HG02623 (cell line): ENCODE measurements around the gene UST.
"Not testable (repeated sequence)": the region's sequence is repeated elsewhere in the genome, so short reads cannot be mapped to it uniquely, and the experiment has no call there.

ENCODE experiments used
- ATAC-seq: cut with Tn5 transposase; IDR thresholded peaks from one replicate; pipeline ENCODE4 v1.9.1; 2021; ENCODE audit warnings: moderate library complexity; ENCODE audit not compliant: unreplicated experiment

Gene UST

GRCh38 chr6:148764259-148765020 lies 17.6 kb downstream of the UST start:
- not testable (repeated sequence) for ATAC-seq

DNA sequence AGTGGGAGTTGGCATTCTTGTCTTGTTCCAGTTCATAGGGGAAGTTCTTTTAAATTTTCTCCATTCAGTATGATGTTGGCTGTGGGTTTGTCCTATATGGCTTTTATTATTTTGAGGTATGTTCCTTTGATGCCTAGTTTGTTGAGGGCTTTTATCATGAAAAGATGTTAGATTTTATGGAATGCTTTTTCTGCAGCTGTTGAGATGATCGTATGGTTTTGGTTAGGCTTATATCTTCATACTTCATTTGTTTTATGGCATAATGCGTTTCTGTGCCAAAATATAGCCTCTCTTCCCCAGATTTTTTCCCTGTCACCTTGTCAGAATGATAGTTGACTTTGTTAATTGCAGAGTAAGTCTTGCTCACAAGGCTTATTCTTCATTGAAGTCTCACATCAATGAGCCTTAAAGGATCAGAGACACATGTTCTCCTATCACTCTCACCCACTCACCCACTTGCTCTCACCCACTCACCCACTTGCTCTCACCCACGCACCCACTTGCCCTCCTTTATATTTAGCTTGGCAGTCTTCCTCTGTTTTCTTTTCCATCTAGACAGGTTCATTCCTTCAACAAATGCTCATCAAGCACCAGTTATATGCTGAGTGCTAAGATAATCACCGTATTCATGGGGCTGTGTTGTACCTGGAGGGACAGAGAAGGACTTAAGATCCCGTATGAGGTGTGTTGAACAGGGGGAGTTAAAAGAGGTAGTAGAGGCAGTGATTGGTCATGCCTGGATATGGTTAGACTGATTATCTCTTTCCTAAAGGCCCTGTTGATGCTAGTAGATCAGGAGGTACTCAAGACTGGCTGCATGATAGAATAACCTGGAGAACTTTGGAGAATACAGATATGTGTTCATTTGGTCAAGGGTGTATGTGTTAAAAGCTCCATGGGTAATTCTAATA lies 19.3 kb downstream of the UST start:
- no peak for ATAC-seq

- ATAC-seq = no peak
These were observed 21.9 kb downstream of the UST start for GRCh38 chr6:148768646-148769270.

GRCh38 chr6:148769304-148769968 lies 22.6 kb downstream of the UST start:
- ATAC-seq = no peak

- no peak for ATAC-seq
These were observed 23.8 kb downstream of the UST start for GRCh38 chr6:148770408-148771211.

- ATAC-seq = no peak
These were observed 24.4 kb downstream of the UST start for GRCh38 chr6:148771212-148771601.

- ATAC-seq = no peak
These were observed 25.2 kb downstream of the UST start for GRCh38 chr6:148771896-148772554.

DNA sequence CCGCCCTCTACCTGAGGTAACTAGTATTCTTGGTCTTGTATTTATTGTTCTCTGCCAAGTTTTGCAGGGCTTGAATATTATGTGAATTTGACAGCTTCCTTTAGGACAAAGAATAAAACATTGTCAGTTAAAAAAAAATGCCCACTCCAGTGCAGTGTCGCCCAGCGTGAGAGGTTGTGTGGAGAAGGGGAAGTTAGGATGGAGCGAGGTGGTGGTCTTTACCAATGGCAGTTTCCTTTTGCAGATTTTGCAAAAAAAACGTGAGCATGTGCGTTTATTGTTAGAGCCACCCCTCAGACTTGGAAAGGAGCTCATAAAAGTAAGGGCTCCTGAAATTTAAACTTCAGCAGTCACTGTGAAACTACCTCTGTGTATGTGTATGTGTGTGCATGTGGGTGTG lies 28.3 kb downstream of the UST start:
- ATAC-seq = no peak

- ATAC-seq = no peak
These were observed 29.8 kb downstream of the UST start for GRCh38 chr6:148776321-148777308.

DNA sequence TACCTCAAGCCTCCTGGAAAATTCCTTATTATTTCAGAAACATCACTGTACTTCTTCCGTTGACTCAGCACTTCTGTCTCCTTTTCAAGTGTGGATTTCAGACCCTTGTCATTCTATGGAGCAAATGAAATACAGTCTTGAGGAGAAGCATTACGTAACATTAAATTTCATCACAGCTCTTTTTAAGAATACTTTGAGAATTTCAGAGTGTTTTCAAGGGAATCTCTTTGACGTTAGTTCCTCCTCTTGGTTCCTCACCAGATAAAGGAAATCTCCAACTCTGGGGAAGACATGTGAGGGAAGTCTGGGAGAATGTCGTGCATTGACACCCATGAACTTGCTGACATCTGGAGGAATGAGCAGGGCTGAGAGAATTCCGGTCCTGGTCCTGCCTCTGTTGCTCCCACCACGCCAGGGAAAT lies 32.3 kb downstream of the UST start:
- no peak for ATAC-seq

GRCh38 chr6:148780423-148780822 lies 33.6 kb downstream of the UST start:
- ATAC-seq = not testable (repeated sequence)

- peak; percentile 93 for ATAC-seq
These were observed 34.1 kb downstream of the UST start for GRCh38 chr6:148780918-148781436.

- no peak for ATAC-seq
These were observed 43.1 kb downstream of the UST start for GRCh38 chr6:148789948-148790347.

- ATAC-seq = no peak
These were observed 43.6 kb downstream of the UST start for GRCh38 chr6:148790404-148790803.

DNA sequence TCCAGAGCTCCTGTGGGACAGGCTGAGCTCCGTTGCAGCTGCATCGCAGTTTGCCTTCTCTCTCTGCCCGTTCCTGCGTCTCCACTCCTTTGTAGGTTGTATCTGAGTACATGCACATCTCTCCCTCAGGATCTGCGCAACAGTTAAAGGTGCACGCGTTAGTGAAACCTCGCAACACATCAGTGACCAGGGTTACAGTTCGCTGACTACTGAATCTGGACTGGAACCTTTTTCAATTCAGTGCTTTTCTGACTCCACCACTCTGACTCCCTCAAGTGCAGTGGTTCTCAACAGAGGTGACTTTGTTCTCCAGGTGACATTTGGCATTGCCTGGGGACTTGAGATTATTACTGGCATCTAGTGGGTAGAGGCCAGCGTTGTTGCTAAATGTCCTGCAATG lies 44.0 kb downstream of the UST start:
- no peak for ATAC-seq

DNA sequence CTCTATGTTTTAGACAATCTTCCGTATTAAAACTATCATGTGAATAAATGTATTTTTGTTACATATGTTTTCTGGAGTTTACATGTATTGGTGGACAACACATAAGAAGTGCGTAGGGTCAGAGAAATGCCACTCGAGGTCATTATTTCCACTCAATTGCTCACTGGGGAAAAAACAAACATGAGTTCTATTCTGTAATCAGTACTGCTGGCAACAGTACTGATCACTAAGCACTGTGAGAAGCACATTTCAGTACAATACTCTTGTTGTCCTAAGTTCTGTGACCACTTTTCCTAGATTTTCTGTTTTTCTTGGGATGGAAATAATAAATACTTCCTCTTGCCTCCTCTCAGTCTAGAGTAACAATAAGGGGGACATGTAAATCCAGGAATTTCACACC lies 44.5 kb downstream of the UST start:
- ATAC-seq = no peak

DNA sequence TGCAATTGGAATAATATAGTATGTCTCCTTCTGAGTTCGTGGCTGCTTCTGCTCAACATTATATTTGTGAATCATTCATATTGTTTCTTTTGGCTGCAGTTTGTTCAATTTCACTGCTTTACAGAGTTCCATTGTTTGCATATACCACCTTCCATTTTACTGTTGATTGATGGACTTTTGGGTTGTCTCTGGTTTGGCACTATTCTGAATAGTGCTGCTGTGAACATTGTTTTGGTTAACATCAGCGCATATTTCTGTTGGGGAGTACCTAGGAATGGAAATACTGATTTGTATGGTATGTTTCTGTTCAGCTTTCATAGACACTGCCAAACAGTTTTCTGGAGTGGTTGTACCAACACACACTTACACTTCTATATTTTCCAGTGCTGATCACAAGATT lies 46.9 kb downstream of the UST start:
- no peak for ATAC-seq

DNA sequence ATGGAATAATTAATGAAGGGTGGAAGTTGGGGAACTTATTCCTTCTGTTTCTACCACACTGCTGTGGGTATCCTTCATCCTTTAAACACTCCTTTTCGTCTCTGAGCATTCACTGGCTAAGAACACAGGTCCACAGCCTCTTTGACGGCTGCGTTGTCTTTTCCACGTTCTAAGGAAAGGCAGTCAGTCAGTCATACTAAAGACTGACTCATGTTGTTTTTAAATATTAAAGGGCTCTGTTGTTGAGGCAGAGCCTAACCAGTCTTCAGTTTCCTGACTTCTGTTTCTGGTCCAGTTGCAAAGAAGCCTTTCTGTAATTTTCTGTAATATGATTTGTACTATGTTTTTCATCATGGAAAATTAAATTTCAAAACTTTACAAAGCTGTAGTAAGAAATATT lies 48.0 kb downstream of the UST start:
- ATAC-seq = no peak
